GM23338 (cell line): ENCODE results near the gene PRPF6. TPM values are rescaled to one million over a fixed set of nuclear protein-coding genes. Genes with fewer than 3 reads are reported as not detected.
"Not testable (repeated sequence)": the region's sequence is repeated elsewhere in the genome, so short reads cannot be mapped to it uniquely, and the experiment has no call there.

Source experiments
- ATAC-seq: fragments of 200-7000 bp; cut with Tn5 transposase; 3 replicates; pipeline ENCODE4 v1.9.1; 2020
- DNase-seq: peaks from one replicate; pipeline ENCODE4 v3.0.0-alpha.2; 2015; ENCODE audit warnings: low spot score
- H2AFZ ChIP-seq: fragments of 200-600 bp; sonication (generic); 2 replicates; pipeline ENCODE4 v1.8.0; 2016; ENCODE audit warnings: antibody characterized with exemption, mild to moderate bottlenecking, moderate library complexity
- H3F3A ChIP-seq: fragments of 200-600 bp; sonication (generic); replicated peaks from 2 replicates; pipeline ENCODE4 v1.8.0; 2017; ENCODE audit warnings: antibody characterized with exemption, mixed run types, low read depth
- H3K27ac ChIP-seq: fragments of 200-600 bp; sonication (generic); 2 replicates; pipeline ENCODE4 v1.6.1; 2016; ENCODE audit warnings: low read depth
- H3K27me3 ChIP-seq: fragments of 200-600 bp; sonication (generic); 2 replicates; pipeline ENCODE4 v1.8.0; 2016; ENCODE audit warnings: mild to moderate bottlenecking, mixed run types, moderate library complexity; ENCODE audit not compliant: insufficient read depth
- H3K36me3 ChIP-seq: fragments of 200-600 bp; sonication (generic); 2 replicates; pipeline ENCODE4 v1.8.0; 2016; ENCODE audit warnings: mild to moderate bottlenecking; ENCODE audit not compliant: insufficient read depth
- H3K4me1 ChIP-seq: fragments of 200-600 bp; sonication (generic); 2 replicates; pipeline ENCODE4 v1.8.0; 2016; ENCODE audit warnings: mild to moderate bottlenecking, moderate library complexity; ENCODE audit not compliant: insufficient read depth
- H3K4me2 ChIP-seq: fragments of 200-600 bp; sonication (generic); 2 replicates; pipeline ENCODE4 v1.7.1; 2017; ENCODE audit warnings: mixed run types
- H3K4me3 ChIP-seq: fragments of 200-600 bp; sonication (generic); 2 replicates; pipeline ENCODE4 v1.6.1; 2016; ENCODE audit warnings: mixed run types
- H3K79me2 ChIP-seq: fragments of 200-600 bp; sonication (generic); replicated peaks from 2 replicates; pipeline ENCODE4 v1.8.0; 2017; ENCODE audit warnings: mild to moderate bottlenecking; ENCODE audit not compliant: insufficient read depth
- H3K9me2 ChIP-seq: fragments of 200-600 bp; sonication (generic); 2 replicates; pipeline ENCODE4 v1.8.0; 2017; ENCODE audit not compliant: insufficient read depth
- H4K20me1 ChIP-seq: fragments of 200-600 bp; sonication (generic); replicated peaks from 2 replicates; pipeline ENCODE4 v1.8.0; 2017; ENCODE audit warnings: mild to moderate bottlenecking; ENCODE audit not compliant: insufficient read depth
- H3K27ac Mint-ChIP-seq: 2 replicates; pipeline ENCODE4 v1.8.0; 2020; ENCODE audit warnings: inconsistent platforms, mild to moderate bottlenecking, moderate library complexity, mixed read lengths
- H3K27me3 Mint-ChIP-seq: 3 replicates; pipeline ENCODE4 v1.8.0; 2022; ENCODE audit warnings: low read depth, mild to moderate bottlenecking, moderate library complexity, mixed read lengths, inconsistent platforms; ENCODE audit not compliant: insufficient read depth, poor library complexity
- H3K36me3 Mint-ChIP-seq: 3 replicates; pipeline ENCODE4 v1.8.0; 2021; ENCODE audit warnings: low read depth, mild to moderate bottlenecking, inconsistent platforms, moderate library complexity, mixed read lengths
- H3K4me1 Mint-ChIP-seq: 3 replicates; pipeline ENCODE4 v1.8.0; 2020; ENCODE audit warnings: mild to moderate bottlenecking, inconsistent platforms, mixed read lengths
- H3K4me3 Mint-ChIP-seq: 3 replicates; pipeline ENCODE4 v1.8.0; 2021; ENCODE audit warnings: moderate library complexity, mild to moderate bottlenecking, inconsistent platforms, mixed read lengths
- H3K9me3 Mint-ChIP-seq: 3 replicates; pipeline ENCODE4 v1.8.0; 2020; ENCODE audit warnings: moderate library complexity, mild to moderate bottlenecking, inconsistent platforms, mixed read lengths
- CREB1 ChIP-seq: fragments of 250-450 bp; sonication (Bioruptor Pico); IDR thresholded peaks from 2 replicates; pipeline ENCODE4 v1.5.0; 2020; ENCODE audit warnings: low read depth, mild to moderate bottlenecking, moderate library complexity
- CTCF ChIP-seq, 2 experiments: fragments of 200-600 bp in 1 of 2; sonication (generic) in 1 of 2; conservative IDR thresholded peaks; 2 replicates each; pipeline versions ENCODE4 v1.5.1 to v1.6.1; 2016 to 2017; ENCODE audit warnings: antibody characterized with exemption in 2 of 2, low read depth in 2 of 2, mild to moderate bottlenecking in 2 of 2, moderate library complexity in 1 of 2
- ETS1 ChIP-seq: IDR thresholded peaks from 2 replicates; pipeline ENCODE4 v1.6.1; 2016; ENCODE audit warnings: antibody characterized with exemption
- EZH2 ChIP-seq: fragments of 200-600 bp; sonication (generic); IDR thresholded peaks from one replicate; pipeline ENCODE4 v1.8.0; 2017; ENCODE audit warnings: antibody characterized with exemption, mild to moderate bottlenecking, low read depth; ENCODE audit not compliant: unreplicated experiment
- JUNB ChIP-seq: IDR thresholded peaks from one replicate; pipeline ENCODE4 v1.6.1; 2016; ENCODE audit warnings: antibody characterized with exemption; ENCODE audit not compliant: unreplicated experiment
- NANOG ChIP-seq: IDR thresholded peaks from 2 replicates; pipeline ENCODE4 v1.6.1; 2016; ENCODE audit warnings: antibody characterized with exemption, borderline replicate concordance
- POLR2AphosphoS5 ChIP-seq: IDR thresholded peaks from 2 replicates; pipeline ENCODE4 v1.6.1; 2016; ENCODE audit warnings: antibody characterized with exemption, low read depth
- ZNF331 ChIP-seq: fragments of 250-450 bp; sonication (Bioruptor Pico); IDR thresholded peaks from 2 replicates; pipeline ENCODE4 v1.5.0; 2020; ENCODE audit warnings: low read depth, mild to moderate bottlenecking, moderate library complexity
- ZNF462 ChIP-seq: fragments of 250-450 bp; sonication (Bioruptor Pico); IDR thresholded peaks from 2 replicates; pipeline ENCODE4 v1.5.0; 2020; ENCODE audit warnings: mild to moderate bottlenecking, moderate library complexity
- polyA plus RNA-seq: library from polyadenylated mRNA; unstranded; fragments of >200 nt; fragmentation: Nextera tagmentation; extraction: Ambion mirVana; gene quantifications from 2 replicates; pipeline ENCODE4 v1.2.1, GENCODE V29; 2016
- total RNA-seq: library from RNA; depleted of rRNA; stranded (reverse); fragments of >200 nt; shearing (Covaris generic); gene quantifications from 2 replicates; pipeline ENCODE4 v1.2.3, GENCODE V29; 2014

PRPF6 gene
- total and polyA plus RNA-seq, 2 experiments from 2014 or later = 53.8 to 79.9 TPM

DNA sequence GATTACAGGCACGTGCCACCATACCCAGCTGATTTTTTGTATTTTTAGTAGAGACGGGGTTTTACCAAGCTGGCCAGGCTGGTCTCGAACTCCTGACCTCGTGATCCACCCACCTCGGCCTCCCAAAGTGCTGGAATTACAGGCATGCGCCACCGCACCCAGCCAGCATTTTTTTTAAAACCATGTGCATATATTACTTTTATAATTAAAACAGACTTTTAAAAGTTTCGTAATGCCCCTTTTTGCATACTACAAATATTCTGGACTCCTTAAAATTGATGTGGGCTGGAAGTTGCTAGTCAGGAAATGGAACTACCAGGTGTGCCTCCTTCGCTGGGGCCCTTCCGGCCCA lies 9.0 kb upstream of the PRPF6 start:
- not testable (repeated sequence) for H4K20me1 ChIP-seq, H3K36me3 ChIP-seq, ATAC-seq, H3K4me3 ChIP-seq, H3K4me1 ChIP-seq, H3K9me2 ChIP-seq, H3K27ac ChIP-seq, H3K4me2 ChIP-seq, H3K4me3 Mint-ChIP-seq, H3K27ac Mint-ChIP-seq, H3K79me2 ChIP-seq, H3K9me3 Mint-ChIP-seq, H3K36me3 Mint-ChIP-seq, DNase-seq, H3K27me3 ChIP-seq, H2AFZ ChIP-seq
- peaks cover 19% of the 10 kb centered on the region for H3K4me1 Mint-ChIP-seq
- H3K27me3 Mint-ChIP-seq = peaks cover 26% of the 10 kb centered on the region
- H3F3A ChIP-seq = peaks cover 12% of the 10 kb centered on the region; the same call in 1 of the 2 replicates

- ATAC-seq (no peak), DNase-seq (no peak)
- peaks cover 8% of the 10 kb centered on the region for H3K4me1 ChIP-seq
- Mint-ChIP-seq H3K27ac (no peak overlapping the region; the same call in 1 of the 2 replicates), H3K27me3 (peaks cover 27% of the 10 kb centered on the region), H3K9me3 (no peaks in the 10 kb centered on the region; the same call in 2 of the 3 replicates), H3K4me3 (no peak overlapping the region; the same call in 2 of the 3 replicates), H3K4me1 (peaks cover 20% of the 10 kb centered on the region), H3K36me3 (no peaks in the 10 kb centered on the region; the same call in 2 of the 3 replicates)
- no peak overlapping the region for H3K4me3 ChIP-seq
- no peak overlapping the region for H2AFZ ChIP-seq
- H3K4me2 ChIP-seq = no peak overlapping the region
- no peaks in the 10 kb centered on the region for H4K20me1 ChIP-seq
- peaks cover 9% of the 10 kb centered on the region for H3K79me2 ChIP-seq
- H3F3A ChIP-seq = peaks cover 12% of the 10 kb centered on the region; the same call in 1 of the 2 replicates
- H3K36me3 ChIP-seq = no peaks in the 10 kb centered on the region
- H3K27me3 ChIP-seq = peaks cover 7% of the 10 kb centered on the region; the same call in 1 of the 2 replicates
- no peak overlapping the region for H3K27ac ChIP-seq
- H3K9me2 ChIP-seq = no peaks in the 10 kb centered on the region
- TF ChIP-seq ZNF462 (CRISPR knock-in tag) (no peak), CTCF (conservative IDR thresholded peaks at IDR 0.05; ENCODE audit: low read depth in 2 of 2) (no peak), CREB1 (CRISPR knock-in tag) (no peak), ZNF331 (CRISPR knock-in tag) (no peak), JUNB (no peak), POLR2AphosphoS5 (no peak), NANOG (no peak), ETS1 (no peak), EZH2 (no peak)
These were observed 8.4 kb upstream of the PRPF6 start for GRCh38 chr20:63972312-63973159.
